Jurkat, Clone E6-1 (cell line): ENCODE data around the gene IGF2R.

Experiments
- DNase-seq: peaks from one replicate; pipeline ENCODE4 v3.0.0-alpha.2; 2011; ENCODE audit warnings: low read depth, low spot score
- H3K4me3 ChIP-seq: 2 replicates; pipeline ENCODE4 v1.5.1; 2011; ENCODE audit warnings: mild to moderate bottlenecking, low read length, control low read depth, moderate library complexity

Gene IGF2R

DNA sequence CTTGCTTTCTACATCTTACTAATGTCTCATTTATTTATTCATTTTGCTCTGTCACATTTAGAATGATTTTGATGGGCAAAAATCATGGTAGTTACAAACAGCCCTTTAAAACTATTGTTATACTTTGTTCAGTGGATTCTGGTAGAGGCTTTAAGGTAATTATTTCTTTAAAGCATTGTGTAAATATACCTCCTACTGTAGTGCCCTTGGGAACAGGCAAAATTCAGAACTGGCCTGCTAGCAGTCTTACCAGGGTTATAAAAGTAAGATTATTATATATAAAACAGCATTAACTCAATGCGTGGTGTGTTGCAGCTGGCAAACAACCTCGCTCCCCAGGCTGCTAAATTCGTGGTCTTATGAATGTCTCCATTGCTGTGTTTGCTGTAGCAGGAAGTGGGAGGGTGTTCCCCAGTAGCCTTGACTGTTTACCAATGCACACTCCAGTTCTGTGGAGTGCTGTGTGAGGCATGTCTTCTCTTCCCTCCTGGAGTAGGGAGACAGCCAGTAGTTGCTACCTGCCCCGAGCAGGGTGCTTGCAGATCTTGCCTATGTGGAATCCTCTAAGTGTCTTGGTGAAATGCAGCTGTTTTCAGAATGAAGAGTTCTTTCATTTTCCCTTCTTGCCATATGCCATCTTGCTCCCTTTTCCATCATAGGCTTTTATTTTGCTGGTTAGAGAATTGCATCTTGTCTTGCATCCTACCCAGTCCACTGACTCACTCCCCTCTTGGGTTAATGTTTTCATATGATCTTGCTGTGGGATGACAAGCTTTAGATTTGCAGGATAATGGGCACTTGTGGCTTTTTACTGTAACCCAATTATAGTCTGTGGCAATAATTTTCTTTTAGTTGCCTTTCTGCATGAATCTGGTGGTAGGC is 45.3 kb downstream of the IGF2R start:
- H3K4me3 ChIP-seq: no peak overlapping the region; the same call in 1 of the 2 replicates
- peak; percentile 62 for DNase-seq

DNA sequence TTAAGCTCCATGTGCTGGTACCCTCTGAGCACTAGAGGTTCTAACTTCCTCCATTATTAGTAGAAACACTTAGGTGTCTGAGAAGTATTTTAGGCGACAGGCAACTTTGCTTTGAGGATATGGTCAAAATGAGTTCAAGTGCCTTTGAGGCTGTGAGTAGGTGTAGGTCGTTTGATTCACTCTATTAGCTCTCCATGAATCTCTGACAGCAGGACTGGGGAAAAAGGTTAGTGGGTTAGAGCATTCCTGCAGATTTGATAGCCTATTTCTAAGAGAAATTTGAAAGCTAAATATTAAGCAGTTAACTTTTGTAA is 45.9 kb downstream of the IGF2R start:
- no peak for DNase-seq
- H3K4me3 ChIP-seq: no peak overlapping the region

DNA sequence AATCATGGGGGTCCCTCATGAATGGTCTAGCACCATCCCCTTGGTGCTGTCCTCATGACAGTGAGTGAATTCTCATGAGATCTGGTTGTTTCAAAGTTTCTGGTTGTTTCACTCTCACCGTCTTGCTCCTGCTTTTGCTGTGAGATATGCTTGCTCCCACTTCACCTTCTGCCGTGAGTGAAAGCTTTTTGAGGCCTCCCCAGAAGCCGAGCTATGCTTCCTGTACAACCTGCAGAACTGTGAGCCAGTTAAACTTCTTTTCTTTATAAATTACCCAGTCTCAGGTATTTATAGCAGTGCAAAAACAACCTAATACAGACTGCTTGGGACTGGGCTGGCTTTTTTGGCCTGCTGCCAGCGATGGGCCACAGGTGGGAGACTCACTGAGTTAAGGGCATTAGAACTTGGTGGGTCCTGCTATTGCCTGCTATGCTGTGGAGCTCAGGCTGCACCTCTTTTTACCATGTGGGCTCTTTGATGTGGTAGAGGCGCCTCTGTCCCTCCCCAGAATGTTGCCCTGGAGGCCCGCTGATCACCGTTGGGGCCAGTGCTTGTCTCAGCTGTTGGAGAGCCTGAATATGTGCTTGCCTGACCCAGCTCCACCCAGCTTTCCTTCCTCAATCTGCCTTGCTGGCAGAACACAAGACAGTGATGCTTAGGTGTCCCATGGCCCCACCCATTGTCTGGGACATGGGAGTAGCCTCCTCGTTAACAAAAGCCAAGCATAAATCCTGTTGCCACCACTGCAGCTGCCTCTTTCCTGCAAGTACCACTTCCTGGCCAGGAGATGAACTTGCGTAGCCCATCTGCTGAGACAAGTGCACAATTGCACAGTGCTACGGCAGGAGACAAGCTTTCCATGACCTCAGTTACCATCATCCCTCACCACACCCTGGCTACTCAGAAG is 47.1 kb downstream of the IGF2R start:
- H3K4me3 ChIP-seq: 0 out of 2 replicates have a peak overlapping the region, but pooled peaks have one; percentile 3

DNA sequence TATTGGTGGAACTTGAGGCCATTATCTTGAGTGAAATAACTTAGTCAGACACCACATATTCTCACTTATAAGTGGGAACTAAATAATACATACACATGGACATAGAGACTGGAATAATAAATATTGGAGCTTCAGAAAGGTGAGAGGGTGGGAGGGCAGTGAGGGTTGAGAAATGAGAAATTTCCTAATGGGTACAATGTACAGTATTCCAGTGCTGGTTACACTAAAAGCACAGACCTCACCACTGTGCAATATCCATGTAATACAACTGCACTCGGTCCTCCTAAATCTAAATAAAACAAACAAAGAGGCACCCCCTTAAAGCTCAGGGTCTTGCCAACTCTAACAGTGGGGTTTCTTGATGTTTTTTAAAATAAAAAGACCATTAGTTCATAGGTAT is 53.2 kb downstream of the IGF2R start:
- no peak overlapping the region for H3K4me3 ChIP-seq
- no peak for DNase-seq

More for the DNA sequence above, 47.1 kb downstream of the IGF2R start:
- peak; percentile 92 for DNase-seq

DNA sequence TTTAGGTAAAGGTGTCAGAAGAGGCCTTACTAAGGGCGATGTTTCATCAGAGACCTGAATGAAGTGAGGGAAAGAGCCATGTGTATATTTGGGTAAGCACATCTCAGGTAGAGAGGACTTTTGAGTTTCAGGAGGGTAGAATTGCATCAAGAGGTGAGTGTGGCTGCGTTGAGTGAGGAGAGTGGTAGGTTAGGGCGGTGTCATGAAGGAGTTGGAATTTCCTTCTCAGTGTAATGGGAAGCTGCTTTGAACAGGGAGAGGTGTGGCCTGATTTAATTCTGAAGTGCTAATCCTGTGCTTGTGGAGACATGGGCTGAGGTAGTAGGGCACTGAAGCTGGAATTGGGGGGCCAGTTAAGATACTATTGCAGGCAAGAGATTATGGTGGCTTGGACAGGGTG is 53.9 kb downstream of the IGF2R start:
- DNase-seq: no peak
- no peak overlapping the region for H3K4me3 ChIP-seq

DNA sequence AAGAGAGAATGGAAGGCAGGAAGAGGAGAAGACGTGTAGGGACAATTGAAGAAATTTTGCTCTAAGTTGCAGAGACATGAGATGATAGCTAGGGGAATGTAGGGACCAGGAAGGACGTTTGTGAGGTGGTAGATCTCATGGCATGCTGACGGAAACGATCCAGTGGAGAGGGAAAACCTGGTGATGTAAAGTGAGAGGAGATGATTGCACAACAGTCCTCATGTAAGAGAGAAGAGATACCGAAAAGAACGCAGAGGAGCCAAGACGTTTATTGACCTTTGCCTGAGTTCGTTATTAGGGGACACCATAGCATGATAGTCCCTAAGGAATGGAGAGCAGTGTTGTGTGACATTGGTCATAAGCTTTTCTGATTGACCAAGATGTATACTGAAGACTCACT is 55.3 kb downstream of the IGF2R start:
- no peak overlapping the region for H3K4me3 ChIP-seq
- no peak for DNase-seq

DNA sequence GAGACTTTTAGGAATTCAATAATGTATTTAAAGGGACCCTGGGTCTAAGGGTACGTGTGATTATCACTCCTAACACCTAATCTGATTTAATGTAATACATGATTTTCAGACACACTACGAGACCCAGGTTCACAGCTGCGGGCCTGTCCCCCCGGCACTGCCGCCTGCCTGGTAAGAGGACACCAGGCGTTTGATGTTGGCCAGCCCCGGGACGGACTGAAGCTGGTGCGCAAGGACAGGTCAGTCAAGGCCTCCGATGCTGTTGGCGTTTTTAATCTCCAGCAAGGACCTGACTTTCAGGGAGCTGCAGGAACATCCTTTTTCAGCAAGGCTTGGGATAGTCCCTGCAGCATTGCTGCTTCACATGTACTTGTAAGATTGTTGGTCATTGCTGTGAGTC is 58.2 kb downstream of the IGF2R start:
- H3K4me3 ChIP-seq: no peak overlapping the region
- DNase-seq: no peak

DNA sequence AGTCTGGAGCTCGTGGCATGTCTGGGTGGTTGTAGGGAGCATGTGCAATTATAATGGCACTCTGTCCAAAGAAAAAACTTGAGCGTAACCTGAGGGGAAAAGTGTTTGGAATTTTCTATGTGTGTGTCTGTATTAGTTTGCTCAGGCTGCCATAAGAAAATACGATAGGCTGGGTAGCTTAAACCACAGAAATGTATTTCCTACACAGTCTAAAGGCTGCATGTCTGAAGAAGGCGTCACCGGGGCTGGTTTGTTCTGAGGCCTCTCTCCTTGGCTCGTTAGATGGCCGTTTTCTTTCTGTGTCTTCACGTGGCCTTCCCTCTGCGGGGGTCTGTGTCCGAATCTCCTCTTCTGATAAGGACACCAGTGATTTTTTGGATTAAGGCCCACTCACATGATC is 59.0 kb downstream of the IGF2R start:
- DNase-seq: peak; percentile 65
- no peak overlapping the region for H3K4me3 ChIP-seq

DNA sequence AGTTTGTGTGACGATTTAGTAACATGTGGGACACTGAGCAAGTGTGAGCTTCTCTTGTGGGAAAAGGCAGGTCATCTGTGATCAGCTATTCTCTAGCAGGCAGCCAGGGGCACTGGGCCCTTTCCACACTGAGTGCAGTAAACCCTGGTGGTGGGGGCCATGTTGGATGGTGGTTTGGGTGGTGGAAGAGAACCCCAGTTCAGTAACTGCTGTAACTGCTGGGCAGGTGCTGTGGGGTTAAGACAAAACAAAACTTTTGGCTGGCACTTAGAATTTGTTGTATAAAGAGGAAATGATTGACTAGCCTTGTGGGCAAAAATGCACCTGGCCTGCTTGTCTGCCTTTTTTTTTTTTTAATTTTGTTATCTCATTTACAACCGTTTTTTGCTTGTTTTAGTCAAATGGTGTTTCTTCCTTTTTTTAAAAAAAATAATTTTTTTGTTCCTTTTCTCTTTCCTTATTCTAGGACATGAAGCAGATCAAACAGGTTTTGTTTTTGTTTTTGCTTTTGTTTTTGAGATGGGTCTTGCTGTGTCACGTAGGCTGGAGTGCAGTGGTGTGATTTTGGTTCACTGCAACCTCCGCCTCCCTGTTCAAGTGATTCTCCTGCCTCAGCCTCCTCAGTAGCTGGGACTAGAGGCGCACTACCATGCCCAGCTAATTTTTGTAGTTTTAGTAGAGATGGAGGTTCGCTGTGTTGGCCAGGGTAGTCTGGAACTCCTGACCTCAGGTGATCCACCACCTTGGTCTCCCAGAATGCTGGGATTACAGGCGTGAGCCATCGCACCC is 59.8 kb downstream of the IGF2R start:
- peak; percentile 97 for DNase-seq
- peak overlapping the region; percentile 4; the same call in 1 of the 2 replicates for H3K4me3 ChIP-seq

DNA sequence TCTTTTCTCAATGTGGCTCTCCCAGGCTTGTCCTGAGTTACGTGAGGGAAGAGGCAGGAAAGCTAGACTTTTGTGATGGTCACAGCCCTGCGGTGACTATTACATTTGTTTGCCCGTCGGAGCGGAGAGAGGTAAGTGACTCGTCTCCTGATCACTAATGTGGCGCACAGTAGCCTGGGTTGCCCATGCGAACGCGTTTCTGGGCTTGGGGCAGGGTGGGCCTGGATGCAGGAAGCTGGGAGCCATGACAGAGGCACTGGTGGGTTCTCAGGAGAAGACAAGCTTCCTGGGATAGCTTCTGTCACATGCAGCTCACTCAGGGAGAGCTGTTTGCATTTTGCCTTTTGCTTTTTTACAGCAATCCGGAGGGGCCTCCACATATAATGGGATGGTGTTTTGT is 60.6 kb downstream of the IGF2R start:
- DNase-seq: no peak
- H3K4me3 ChIP-seq: no peak overlapping the region

DNA sequence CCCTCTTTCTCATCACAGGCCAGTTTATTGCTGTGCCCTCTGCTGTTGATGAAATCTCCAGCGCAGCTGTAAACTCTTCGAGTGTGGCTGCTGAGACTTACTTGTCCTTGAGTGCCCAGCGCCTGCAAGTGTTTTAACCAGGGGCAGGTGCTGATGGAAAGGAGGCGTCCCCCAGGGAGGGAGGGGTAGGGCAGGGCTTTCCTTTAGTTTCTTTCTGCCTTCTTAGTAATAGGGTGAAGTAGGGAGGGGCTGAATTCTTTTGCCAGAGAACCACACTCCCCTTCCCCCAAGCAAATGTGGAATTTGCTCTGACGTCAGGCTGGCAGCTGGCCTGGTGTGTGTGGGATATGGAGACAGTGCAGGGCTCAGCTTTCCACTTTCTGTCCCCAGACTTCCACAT is 61.2 kb downstream of the IGF2R start:
- peak; percentile 75 for DNase-seq
- no peak overlapping the region for H3K4me3 ChIP-seq

DNA sequence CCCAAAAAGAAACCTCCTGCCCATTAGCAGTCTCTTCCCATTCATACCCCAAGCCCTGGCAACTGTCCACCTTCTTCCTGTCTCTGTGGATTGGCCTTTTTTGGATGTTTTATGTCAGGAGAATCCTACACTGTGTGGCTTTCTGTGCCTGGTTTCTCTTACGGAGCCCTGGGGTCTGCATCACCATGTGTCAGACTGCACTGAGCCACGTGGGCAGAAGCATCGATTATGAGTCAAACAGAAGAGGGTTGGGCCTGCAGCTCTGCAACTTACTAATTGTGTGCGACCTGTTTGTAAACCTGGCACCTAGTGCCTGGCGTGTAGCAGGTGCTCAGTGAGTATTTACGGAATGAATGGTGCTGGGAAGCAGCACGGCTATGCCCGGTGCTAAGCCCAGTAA is 62.6 kb downstream of the IGF2R start:
- no peak for DNase-seq
- no peak overlapping the region for H3K4me3 ChIP-seq

DNA sequence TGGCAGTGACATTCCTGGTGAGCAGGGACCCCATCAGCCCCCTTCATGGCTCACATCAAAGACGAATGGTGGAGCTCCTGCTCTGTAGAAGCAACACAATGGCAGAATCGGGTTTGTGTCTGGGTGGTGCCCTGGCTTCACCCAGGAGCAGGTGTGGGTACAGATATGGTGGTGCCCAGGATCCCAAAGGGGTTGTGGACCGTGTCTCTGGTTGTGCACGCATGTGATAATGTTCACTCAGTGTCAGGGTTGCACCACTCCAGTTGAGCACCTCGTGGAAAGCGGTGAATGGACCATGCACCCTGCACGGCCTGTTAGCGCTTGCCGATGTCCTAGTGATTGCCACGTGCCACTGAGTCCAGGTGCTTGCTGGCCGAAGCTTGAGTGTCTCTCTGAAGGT is 63.0 kb downstream of the IGF2R start:
- DNase-seq: no peak
- no peak overlapping the region for H3K4me3 ChIP-seq

DNA sequence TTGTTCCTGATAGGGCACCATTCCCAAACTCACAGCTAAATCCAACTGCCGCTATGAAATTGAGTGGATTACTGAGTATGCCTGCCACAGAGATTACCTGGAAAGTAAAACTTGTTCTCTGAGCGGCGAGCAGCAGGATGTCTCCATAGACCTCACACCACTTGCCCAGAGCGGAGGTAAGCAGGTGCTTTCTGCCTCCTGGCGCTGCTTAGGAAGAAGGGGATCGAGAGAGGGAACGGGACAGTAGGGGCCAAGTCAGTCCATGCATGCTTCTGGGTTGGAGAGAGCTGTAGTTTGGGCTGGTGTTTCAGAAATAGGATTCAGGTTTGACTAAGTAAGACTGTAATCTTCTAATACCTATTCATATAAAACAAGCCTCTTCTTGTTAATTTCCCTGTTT is 63.7 kb downstream of the IGF2R start:
- H3K4me3 ChIP-seq: no peak overlapping the region
- no peak for DNase-seq

DNA sequence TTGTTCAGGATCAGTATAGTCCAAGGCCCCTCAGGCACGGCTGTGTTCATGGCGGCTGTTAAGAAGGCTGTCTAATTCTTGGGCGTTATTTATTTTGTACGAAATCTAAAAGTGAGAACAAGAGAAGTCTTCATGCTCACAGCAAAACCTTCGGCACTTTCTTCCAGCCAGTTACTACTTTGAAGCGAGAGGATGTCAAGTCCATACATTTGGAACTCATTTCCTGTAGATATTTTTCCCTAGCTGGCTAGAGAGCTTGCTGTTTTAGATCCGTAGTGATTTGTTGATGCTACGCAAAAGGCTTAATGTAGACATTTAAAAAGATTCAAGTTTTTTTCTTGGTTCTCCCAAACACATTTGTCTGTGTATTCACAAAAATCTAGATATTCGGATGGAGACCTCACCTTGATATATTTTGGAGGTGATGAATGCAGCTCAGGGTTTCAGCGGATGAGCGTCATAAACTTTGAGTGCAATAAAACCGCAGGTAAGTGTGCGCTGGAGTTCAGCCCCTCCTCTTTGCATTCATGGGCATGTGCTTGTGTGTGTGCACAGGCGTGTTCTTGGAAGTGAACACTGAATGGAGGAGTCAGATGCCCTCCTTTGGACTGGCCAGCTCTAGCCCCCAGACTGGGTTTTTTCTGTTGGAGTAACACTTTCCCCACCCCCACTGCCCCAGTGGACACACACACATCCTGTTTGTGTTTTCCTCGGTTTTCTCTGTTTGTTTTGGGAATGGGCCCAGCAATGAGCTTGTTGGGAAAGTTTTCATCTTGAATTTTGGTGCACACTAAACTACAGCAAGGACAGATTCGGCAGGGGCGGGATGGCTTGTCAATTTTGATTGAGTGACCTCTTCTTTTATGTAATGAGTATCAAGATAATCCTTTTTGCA is 65.4 kb downstream of the IGF2R start:
- H3K4me3 ChIP-seq: no peak overlapping the region
- no peak for DNase-seq

DNA sequence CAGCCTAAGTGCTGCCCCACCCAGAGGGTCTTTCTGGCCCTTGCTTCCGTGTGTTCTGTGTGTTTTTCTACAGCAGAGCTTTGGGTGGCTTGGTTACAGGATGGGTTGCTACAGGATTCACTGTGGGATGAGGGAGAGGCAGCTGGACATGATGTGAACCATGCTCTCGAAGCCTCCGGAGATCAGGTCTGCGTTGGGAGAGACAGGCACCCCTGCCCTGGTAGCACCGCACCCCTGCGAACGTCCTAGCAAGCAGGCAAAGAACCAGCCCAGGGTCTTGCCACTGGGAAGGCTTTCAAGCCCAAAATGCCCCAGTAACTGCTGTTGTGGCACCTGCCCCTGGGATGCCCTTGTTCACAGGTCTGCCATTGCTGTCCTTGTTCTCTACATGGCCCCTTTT is 66.4 kb downstream of the IGF2R start:
- DNase-seq: no peak
- H3K4me3 ChIP-seq: no peak overlapping the region

DNA sequence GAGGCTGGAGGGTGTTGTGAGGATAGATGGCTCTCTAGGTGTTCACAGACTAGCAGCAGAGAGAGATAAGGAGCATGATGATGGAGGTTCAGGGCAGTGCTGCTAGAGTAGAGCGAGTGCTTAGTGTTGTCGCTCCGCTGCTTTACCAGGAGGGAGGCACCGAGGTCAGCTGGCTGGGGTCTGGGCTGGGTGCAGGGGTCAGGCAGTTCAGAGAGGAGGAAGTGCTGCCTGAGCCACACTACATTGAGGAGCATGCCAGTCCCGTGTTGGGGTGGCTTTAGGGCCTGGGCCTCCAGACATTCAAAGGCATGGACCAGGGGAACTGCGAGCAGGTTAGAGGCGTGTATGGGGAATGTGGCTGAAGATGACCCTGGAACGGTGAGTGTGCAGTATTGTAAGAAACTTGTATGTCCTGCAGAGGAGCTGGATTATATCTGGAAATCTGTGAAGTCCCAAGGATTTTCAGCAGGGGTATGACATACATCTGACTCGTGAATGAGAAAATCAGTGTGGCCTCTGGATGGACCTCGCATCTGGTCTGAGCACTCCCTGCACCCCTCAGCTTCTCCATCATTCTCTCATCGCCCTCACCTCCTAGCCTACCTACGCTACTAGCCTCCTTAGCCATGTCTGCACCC is 66.9 kb downstream of the IGF2R start:
- no peak overlapping the region for H3K4me3 ChIP-seq
- no peak for DNase-seq

DNA sequence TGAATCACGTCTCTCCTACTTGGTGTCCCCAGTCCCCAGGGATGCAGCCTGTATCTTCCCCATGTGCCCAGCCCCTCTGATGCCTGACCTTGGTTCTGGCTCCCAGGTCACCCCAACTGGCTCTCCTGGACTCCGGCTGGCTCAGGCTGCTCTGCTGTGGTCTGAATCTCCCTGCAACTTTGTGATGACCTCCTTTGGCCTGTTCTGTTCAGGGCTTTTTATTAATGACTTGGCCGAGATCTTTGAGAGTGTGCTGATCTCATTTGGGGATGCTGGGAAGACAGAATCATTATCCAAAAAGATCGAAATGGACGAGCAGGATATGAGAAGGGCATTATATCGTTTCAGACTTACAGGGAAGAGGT is 67.4 kb downstream of the IGF2R start:
- H3K4me3 ChIP-seq: no peak overlapping the region
- DNase-seq: no peak
